ENCODE measurements around the gene ZNF136.

Gene ZNF136

GRCh38 chr19:12162882-12163806 lies at the start of gene ZNF136:
TSS of gene ZNF136 (plus strand) at chr19:12163096. CDS start at chr19:12163204, 108 bp downstream.
- POLR2A ChIA-PET, result interaction anchor here (0.5 to 2.4 kb wide), 15 partner anchors 10 to 516 kb away, joined by 3 to 12 read pairs (median 4); partner anchors contain the start of genes ZNF20, ZNF44, ZNF442 and ZNF563
- peak; percentile 72 for TF ChIP-seq PRDM10 (tag by site-specific recombination; IDR thresholded peaks at IDR 0.05)
- TF ChIP-seq ZNF692 (tag by site-specific recombination; IDR thresholded peaks at IDR 0.05), result peak; percentile 79
- TF ChIP-seq KLF8 (tag by site-specific recombination; IDR thresholded peaks at IDR 0.05), result peak; percentile 58
- peak; percentile 69; the same call in 1 of the 2 replicates for TF ChIP-seq ZSCAN5A (tag by site-specific recombination; IDR thresholded peaks at IDR 0.05)
- TF ChIP-seq ZBTB7A (tag by site-specific recombination; IDR thresholded peaks at IDR 0.05; ENCODE audit: low read depth), result 0 out of 2 replicates have a peak, but pooled peaks have one; percentile 30
- peak; percentile 62 for TF ChIP-seq SP3 (tag by site-specific recombination; IDR thresholded peaks at IDR 0.05)
- peak; percentile 43; the same call in 1 of the 2 replicates for TF ChIP-seq KLF16 (tag by site-specific recombination; IDR thresholded peaks at IDR 0.05)
- TF ChIP-seq ZNF416 (tag by site-specific recombination; IDR thresholded peaks at IDR 0.05), result no peak
- TF ChIP-seq ZNF202 (tag by site-specific recombination; IDR thresholded peaks at IDR 0.05; ENCODE audit: borderline replicate concordance), result no peak
- peak; percentile 96 for TF ChIP-seq ZBTB11 (tag by site-specific recombination; conservative IDR thresholded peaks at IDR 0.05; ENCODE audit: low read depth)
- peak; percentile 75 for TF ChIP-seq ZNF600 (tag by site-specific recombination; IDR thresholded peaks at IDR 0.05)
- peak; percentile 69; the same call in 1 of the 2 replicates for TF ChIP-seq ZNF391 (tag by site-specific recombination; IDR thresholded peaks at IDR 0.05; ENCODE audit: borderline replicate concordance, low read depth)
- TF ChIP-seq KLF9 (tag by site-specific recombination; IDR thresholded peaks at IDR 0.05; ENCODE audit: low read depth), result 0 out of 2 replicates have a peak, but pooled peaks have one; percentile 18
- peak; percentile 98 for TF ChIP-seq ZNF341 (tag by site-specific recombination; IDR thresholded peaks at IDR 0.05; ENCODE audit: low read depth)
- TF ChIP-seq ZFHX2 (tag by site-specific recombination; conservative IDR thresholded peaks at IDR 0.05), result peak; percentile 61
- no peak for TF ChIP-seq ZFP41 (tag by site-specific recombination; IDR thresholded peaks at IDR 0.05; ENCODE audit: borderline replicate concordance)
- TF ChIP-seq INSM2 (tag by site-specific recombination; IDR thresholded peaks at IDR 0.05), result 0 out of 2 replicates have a peak, but pooled peaks have one; percentile 9
- TF ChIP-seq ZNF274 (IDR thresholded peaks at IDR 0.05; ENCODE audit: low read length), result no peak
- TF ChIP-seq ZNF274 (tag by site-specific recombination; IDR thresholded peaks at IDR 0.05; ENCODE audit: borderline replicate concordance), result no peak
- peak; percentile 70 for TF ChIP-seq IKZF3 (tag by site-specific recombination; IDR thresholded peaks at IDR 0.05)
- TF ChIP-seq GLI4 (tag by site-specific recombination; IDR thresholded peaks at IDR 0.05), result 0 out of 2 replicates have a peak, but pooled peaks have one; percentile 34
- TF ChIP-seq SP7 (tag by site-specific recombination; IDR thresholded peaks at IDR 0.05), result peak; percentile 61
- peak; percentile 91 for TF ChIP-seq ZNF335 (tag by site-specific recombination; conservative IDR thresholded peaks at IDR 0.05)
- TF ChIP-seq ZFP37 (tag by site-specific recombination; IDR thresholded peaks at IDR 0.05), result peak; percentile 29; the same call in 1 of the 2 replicates

More at GRCh38 chr19:12162882-12163806, at the start of gene ZNF136:
- Histone ChIP-seq H3K27ac (ENCODE audit: extremely low read depth, low read depth, low read length) (peak within 1 kb of the TSS; percentile 80), H3K4me3 (ENCODE audit: low read depth, low read length) (peak within 1 kb of the TSS; percentile 69), H3K4me1 (ENCODE audit: control insufficient read depth, insufficient read depth, low read length) (no peaks in the 10 kb centered on the region), H3K36me3 (ENCODE audit: control insufficient read depth in 2 of 2, insufficient read depth in 1 of 2, low read length in 2 of 2) (peaks cover 6 to 22% of the 10 kb centered on the region in 2 experiments), H3K9me3 (ENCODE audit: control insufficient read depth, insufficient read depth, low read depth, low read length) (no peaks in the 10 kb centered on the region)
- CTCF ChIA-PET, result interaction anchor here (0.6 to 1.3 kb wide), 4 partner anchors 8 to 103 kb away, joined by 3 to 5 read pairs (median 3); partner anchors contain the start of gene ZNF20

Measured in HEK293 (cell line).